ENCODE results near the gene REEP2.
A peak's percentile ranks its signal among the peaks of the same experiment; 100 is the strongest.

REEP2 gene

DNA sequence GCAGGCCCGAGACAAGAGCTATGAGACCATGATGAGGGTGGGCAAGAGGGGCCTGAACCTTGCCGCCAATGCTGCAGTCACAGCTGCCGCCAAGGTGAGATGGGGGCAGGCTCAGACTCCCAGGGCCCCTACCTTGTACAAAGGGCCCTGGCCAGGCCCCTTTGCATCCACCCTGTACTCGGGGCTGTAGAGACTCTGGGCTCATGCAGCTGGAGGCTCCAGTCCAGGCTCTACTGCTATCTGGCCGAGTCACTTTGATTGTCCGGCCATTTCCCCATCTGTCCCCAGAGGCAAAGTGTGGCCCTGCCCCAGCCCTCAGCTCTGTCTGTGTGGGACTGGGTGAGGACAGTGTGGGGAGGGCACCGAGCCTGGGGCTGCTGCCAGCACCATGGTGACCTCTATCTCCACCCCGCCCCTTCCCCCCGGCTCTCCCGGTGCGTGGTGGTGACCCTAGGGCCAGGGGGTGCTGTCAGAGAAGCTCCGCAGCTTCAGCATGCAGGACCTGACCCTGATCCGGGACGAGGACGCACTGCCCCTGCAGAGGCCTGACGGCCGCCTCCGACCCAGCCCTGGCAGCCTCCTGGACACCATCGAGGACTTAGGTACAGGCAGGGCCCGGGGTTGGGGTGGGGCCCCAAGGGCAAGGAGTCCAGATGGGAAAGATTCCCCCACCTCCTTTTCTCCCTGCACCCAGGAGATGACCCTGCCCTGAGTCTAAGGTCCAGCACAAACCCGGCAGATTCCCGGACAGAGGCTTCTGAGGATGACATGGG lies 6.1 kb downstream of the REEP2 start:
- peak overlapping the region; percentile 43 for H3K23ac ChIP-seq (ENCODE audit: low read depth, low read length, poor library complexity)
- H2AK5ac ChIP-seq (ENCODE audit: low read depth, low read length), result no peak overlapping the region
- H2BK15ac ChIP-seq (ENCODE audit: low read length), result no peak overlapping the region
- H3K18ac ChIP-seq (ENCODE audit: low read length), result no peak overlapping the region
- H3K4me2 ChIP-seq (ENCODE audit: insufficient read depth, low read length, poor library complexity, severe bottlenecking), result no peak overlapping the region
- no peak overlapping the region for H2AFZ ChIP-seq (ENCODE audit: low read length)
- peaks cover 26% of the 10 kb centered on the region in 2 donors for H3K4me1 ChIP-seq (ENCODE audit: control insufficient read depth in 2 of 2, insufficient read depth in 1 of 2, low read depth in 1 of 2, low read length in 2 of 2)
- H4K91ac ChIP-seq (ENCODE audit: low read depth, low read length, poor library complexity), result no peak overlapping the region
- no peak overlapping the region for H3K4me3 ChIP-seq (ENCODE audit: low read length in 2 of 2)
- no peak overlapping the region for H3K14ac ChIP-seq (ENCODE audit: low read length)
- H2BK5ac ChIP-seq (ENCODE audit: low read length), result peak overlapping the region; percentile 66
- H3K9ac ChIP-seq (ENCODE audit: low read depth, low read length, poor library complexity), result no peak overlapping the region
- H3K27ac ChIP-seq (replicated peaks; ENCODE audit: low read length), result no peak overlapping the region
- H3K9me3 ChIP-seq (replicated peaks in 1 of 2; ENCODE audit: control insufficient read depth in 2 of 2, insufficient read depth in 1 of 2, low read depth in 1 of 2, low read length in 2 of 2), result no peaks in the 10 kb centered on the region
- no peak overlapping the region for H2BK12ac ChIP-seq (ENCODE audit: low read length)
- H3K36me3 ChIP-seq (replicated peaks in 1 of 2; ENCODE audit: control insufficient read depth in 2 of 2, insufficient read depth in 2 of 2, low read length in 2 of 2), result peaks cover 8 to 26% of the 10 kb centered on the region in 2 donors
- no peak for DNase-seq (ENCODE audit: low spot score)
- H2BK120ac ChIP-seq (ENCODE audit: low read depth, low read length), result no peak overlapping the region
- no peaks in the 10 kb centered on the region for H3K27me3 ChIP-seq (ENCODE audit: control insufficient read depth in 3 of 3, insufficient read depth in 3 of 3, low read depth in 1 of 3, low read length in 3 of 3)
- no peak overlapping the region for H4K8ac ChIP-seq (ENCODE audit: low read depth, low read length)
- H3K4ac ChIP-seq (ENCODE audit: low read length), result no peak overlapping the region
- no CpG with 5 or more reads among the region's 22 CpGs for WGBS, 2 donors (ENCODE audit: extremely low coverage in 2 of 2, insufficient read length in 2 of 2, insufficient replicate concordance in 1 of 2)
- no peaks in the 10 kb centered on the region for H3K79me1 ChIP-seq (ENCODE audit: low read depth, low read length)

DNA sequence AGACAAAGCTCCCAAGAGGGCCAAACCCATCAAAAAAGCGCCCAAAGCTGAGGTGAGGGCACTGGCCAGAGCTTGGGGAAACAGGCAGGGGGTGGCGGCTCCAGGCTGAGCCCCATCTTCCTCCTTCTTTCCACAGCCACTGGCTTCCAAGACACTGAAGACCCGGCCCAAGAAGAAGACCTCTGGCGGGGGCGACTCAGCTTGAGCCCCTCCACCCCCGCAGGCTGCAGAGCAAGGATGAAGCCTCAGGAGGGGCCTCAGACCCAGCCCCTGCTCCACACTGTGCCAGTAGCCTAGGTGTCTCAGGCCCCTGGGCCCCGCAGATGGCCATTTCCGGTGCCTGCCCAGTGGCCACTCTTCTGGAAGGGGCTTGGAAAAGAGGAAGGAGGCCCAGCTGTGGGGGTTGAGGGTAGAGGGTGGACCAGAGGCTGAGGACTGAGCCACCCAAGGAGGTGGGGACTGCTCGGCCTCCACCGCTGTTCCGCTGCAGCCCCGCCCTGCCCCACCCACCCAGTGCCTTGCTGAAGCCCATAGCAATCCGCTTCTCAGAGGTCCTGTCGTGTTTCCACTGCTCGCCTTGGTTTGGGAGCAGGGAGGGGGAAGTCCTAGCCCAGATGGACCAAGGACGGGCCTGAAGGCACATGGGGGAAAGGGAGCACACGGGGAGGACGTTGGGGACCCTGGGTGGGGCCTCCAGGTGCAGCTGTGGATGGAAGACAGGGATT lies 6.9 kb downstream of the REEP2 start:
- Histone ChIP-seq H3K27ac (replicated peaks; ENCODE audit: low read length) (no peak overlapping the region), H2AK5ac (ENCODE audit: low read depth, low read length) (no peak overlapping the region), H2BK12ac (ENCODE audit: low read length) (no peak overlapping the region), H2AFZ (ENCODE audit: low read length) (no peak overlapping the region), H3K36me3 (replicated peaks in 1 of 2; ENCODE audit: control insufficient read depth in 2 of 2, insufficient read depth in 2 of 2, low read length in 2 of 2) (peaks cover 8 to 26% of the 10 kb centered on the region in 2 donors), H3K23ac (ENCODE audit: low read depth, low read length, poor library complexity) (peak overlapping the region; percentile 65), H4K91ac (ENCODE audit: low read depth, low read length, poor library complexity) (no peak overlapping the region), H2BK120ac (ENCODE audit: low read depth, low read length) (no peak overlapping the region), H3K4ac (ENCODE audit: low read length) (no peak overlapping the region), H3K14ac (ENCODE audit: low read length) (no peak overlapping the region), H3K79me1 (ENCODE audit: low read depth, low read length) (no peaks in the 10 kb centered on the region), H3K4me3 (ENCODE audit: low read length in 2 of 2) (no peak overlapping the region), H4K8ac (ENCODE audit: low read depth, low read length) (no peak overlapping the region), H3K9ac (ENCODE audit: low read depth, low read length, poor library complexity) (no peak overlapping the region), H2BK5ac (ENCODE audit: low read length) (peak overlapping the region; percentile 53), H3K9me3 (replicated peaks in 1 of 2; ENCODE audit: control insufficient read depth in 2 of 2, insufficient read depth in 1 of 2, low read depth in 1 of 2, low read length in 2 of 2) (no peaks in the 10 kb centered on the region), H3K18ac (ENCODE audit: low read length) (peak overlapping the region; percentile 38), H3K4me1 (ENCODE audit: control insufficient read depth in 2 of 2, insufficient read depth in 1 of 2, low read depth in 1 of 2, low read length in 2 of 2) (peaks cover 20 to 22% of the 10 kb centered on the region in 2 donors), H3K4me2 (ENCODE audit: insufficient read depth, low read length, poor library complexity, severe bottlenecking) (no peak overlapping the region), H3K27me3 (ENCODE audit: control insufficient read depth in 3 of 3, insufficient read depth in 3 of 3, low read depth in 1 of 3, low read length in 3 of 3) (no peaks in the 10 kb centered on the region), H2BK15ac (ENCODE audit: low read length) (no peak overlapping the region)
- no CpG with 5 or more reads among the region's 18 CpGs for WGBS, 2 donors (ENCODE audit: extremely low coverage in 2 of 2, insufficient read length in 2 of 2, insufficient replicate concordance in 1 of 2)
- DNase-seq (ENCODE audit: low spot score), result no peak

DNA sequence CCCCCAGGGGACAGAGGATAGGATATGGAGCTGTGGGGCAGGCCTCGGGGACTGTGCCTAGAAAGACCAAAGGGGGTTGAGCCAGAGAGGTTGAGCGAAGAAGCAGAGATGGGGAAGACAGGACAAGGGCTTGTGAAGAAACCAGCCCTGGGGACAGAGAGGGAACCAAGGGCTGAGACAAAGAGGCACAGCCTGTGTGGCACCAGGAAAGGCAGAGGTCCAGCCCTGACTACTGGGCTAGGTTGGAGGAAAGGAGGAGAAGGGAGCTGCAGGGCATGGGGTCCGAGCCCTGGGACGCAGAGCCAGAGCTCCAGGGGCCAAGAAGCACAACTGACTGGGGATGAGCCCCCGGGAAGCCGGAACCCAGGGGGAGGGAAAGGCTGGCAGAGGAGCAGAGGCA lies 9.2 kb downstream of the REEP2 start:
- peak overlapping the region; percentile 34 for H3K23ac ChIP-seq (ENCODE audit: low read depth, low read length, poor library complexity)
- H2AK5ac ChIP-seq (ENCODE audit: low read depth, low read length), result peak overlapping the region; percentile 89
- H3K36me3 ChIP-seq (replicated peaks in 1 of 2; ENCODE audit: control insufficient read depth in 2 of 2, insufficient read depth in 2 of 2, low read length in 2 of 2), result peaks cover 3 to 15% of the 10 kb centered on the region in 2 donors
- H3K79me1 ChIP-seq (ENCODE audit: low read depth, low read length), result no peaks in the 10 kb centered on the region
- H3K27me3 ChIP-seq (ENCODE audit: control insufficient read depth in 3 of 3, insufficient read depth in 3 of 3, low read depth in 1 of 3, low read length in 3 of 3), result no peaks in the 10 kb centered on the region
- no CpG with 5 or more reads among the region's 6 CpGs for WGBS, 2 donors (ENCODE audit: extremely low coverage in 2 of 2, insufficient read length in 2 of 2, insufficient replicate concordance in 1 of 2)
- peaks cover 18 to 21% of the 10 kb centered on the region in 2 donors for H3K4me1 ChIP-seq (ENCODE audit: control insufficient read depth in 2 of 2, insufficient read depth in 1 of 2, low read depth in 1 of 2, low read length in 2 of 2)
- H4K8ac ChIP-seq (ENCODE audit: low read depth, low read length), result no peak overlapping the region
- no peak overlapping the region for H2BK120ac ChIP-seq (ENCODE audit: low read depth, low read length)
- H2AFZ ChIP-seq (ENCODE audit: low read length), result peak overlapping the region; percentile 18
- H3K4me3 ChIP-seq (ENCODE audit: low read length in 2 of 2), result no peak overlapping the region
- H3K14ac ChIP-seq (ENCODE audit: low read length), result peak overlapping the region; percentile 92
- peak overlapping the region; percentile 94 for H2BK15ac ChIP-seq (ENCODE audit: low read length)
- H3K9ac ChIP-seq (ENCODE audit: low read depth, low read length, poor library complexity), result no peak overlapping the region
- no peak overlapping the region for H3K4me2 ChIP-seq (ENCODE audit: insufficient read depth, low read length, poor library complexity, severe bottlenecking)
- DNase-seq (ENCODE audit: low spot score), result no peak
- H3K27ac ChIP-seq (replicated peaks; ENCODE audit: low read length), result no peak overlapping the region
- H3K9me3 ChIP-seq (replicated peaks in 1 of 2; ENCODE audit: control insufficient read depth in 2 of 2, insufficient read depth in 1 of 2, low read depth in 1 of 2, low read length in 2 of 2), result no peaks in the 10 kb centered on the region
- no peak overlapping the region for H3K18ac ChIP-seq (ENCODE audit: low read length)
- peak overlapping the region; percentile 7 for H2BK5ac ChIP-seq (ENCODE audit: low read length)
- H3K4ac ChIP-seq (ENCODE audit: low read length), result no peak overlapping the region
- peak overlapping the region; percentile 50 for H2BK12ac ChIP-seq (ENCODE audit: low read length)
- no peak overlapping the region for H4K91ac ChIP-seq (ENCODE audit: low read depth, low read length, poor library complexity)
